Right lobe of liver (tissue), 6 donors: ENCODE results near the gene IL17B. TPM values are rescaled to one million over a fixed set of nuclear protein-coding genes. Genes with fewer than 3 reads are reported as not detected.

Experiments used
- ATAC-seq, 4 donors: fragments of 200-7000 bp; cut with Tn5 transposase; one replicate each; pipeline ENCODE4 v1.9.1; 2020; ENCODE audit warnings: mild to moderate bottlenecking in 4 of 4, moderate library complexity in 4 of 4
- DNase-seq, 3 donors: peaks; one replicate each; pipeline ENCODE4 v3.0.0-alpha.2; 2020
- H3K27ac ChIP-seq, 3 donors: fragments of 200-600 bp; one replicate each; pipeline ENCODE4 v1.8.0; 2022
- H3K27me3 ChIP-seq, 2 donors: fragments of 200-600 bp; one replicate each; pipeline ENCODE4 v1.8.0; 2022
- H3K36me3 ChIP-seq, 4 donors: fragments of 200-600 bp; sonication (generic) in 1 of 4; one replicate each; pipeline versions ENCODE4 v1.5.1 to v1.8.0; 2017 to 2022; ENCODE audit warnings: control low read depth in 1 of 4
- H3K4me1 ChIP-seq, 4 donors: fragments of 200-600 bp; sonication (generic) in 1 of 4; one replicate each; pipeline versions ENCODE4 v1.5.1 to v1.8.0; 2017 to 2022; ENCODE audit warnings: control low read depth in 1 of 4
- H3K4me3 ChIP-seq, 3 donors: fragments of 200-600 bp; one replicate each; pipeline ENCODE4 v1.8.0; 2022
- H3K9me3 ChIP-seq, 4 donors: fragments of 200-600 bp; sonication (generic) in 1 of 4; one replicate each; pipeline versions ENCODE4 v1.5.1 to v1.8.0; 2017 to 2022; ENCODE audit warnings: control low read depth in 1 of 4
- CTCF ChIP-seq, 4 donors: fragments of 200-600 bp in 3 of 4; fragments of 450-650 bp in 1 of 4; IDR thresholded peaks; one replicate each; pipeline versions ENCODE4 v1.5.1 to v1.8.0; 2016 to 2022; ENCODE audit warnings: antibody characterized with exemption in 4 of 4, mild to moderate bottlenecking in 2 of 4
- POLR2A ChIP-seq: fragments of 450-650 bp; IDR thresholded peaks from one replicate; pipeline ENCODE4 v1.6.1; 2017; ENCODE audit warnings: antibody characterized with exemption, mild to moderate bottlenecking
- WGBS: methylation state at CpG from one replicate; pipeline ENCODE4 v1.1.6; 2018; ENCODE audit warnings: low coverage, low lambda C conversion rate; ENCODE audit not compliant: insufficient coverage; ENCODE audit errors: missing lambda C conversion rate; 5-methylcytosine and 5-hydroxymethylcytosine counted together
- intact Hi-C, 2 donors: fragments of 100-400 bp; cut with DNase I; formaldehyde crosslinking; loops; one replicate each; pipeline versions ENCODE4 v1.11.2 to v1.14.1; 2022
- microRNA counts: library from miRNA; unstranded; fragments of <30 nt; microRNA quantifications from one replicate; lab custom pipeline; 2016
- total RNA-seq, 6 experiments: library from RNA; depleted of rRNA in 2 of 6; stranded (reverse); fragments of >200 nt in 2 of 6; fragmentation: NEBNext Ultra II Directional in 3 of 6; extraction: Animal tissue kit (Norgen Biotek cat#: 25700) in 3 of 6; gene quantifications; one replicate each; pipeline versions ENCODE4 v1.1.0 to v1.2.4, GENCODE V29; 2016 to 2023
- donor health status: DM: no; HTN: yes; CAD: no.
- donor health status: DM: no; HTN: no; CAD: no.
- donor health status: DM: no; HTN: no; CAD: no.
- donor health status: DM: no; HTN: yes; CAD: no.
- donor health status: DM: no; HTN: yes; CAD: no.

The IL17B gene
- total RNA-seq, 6 experiments from 2014 or later, result not detected

DNA sequence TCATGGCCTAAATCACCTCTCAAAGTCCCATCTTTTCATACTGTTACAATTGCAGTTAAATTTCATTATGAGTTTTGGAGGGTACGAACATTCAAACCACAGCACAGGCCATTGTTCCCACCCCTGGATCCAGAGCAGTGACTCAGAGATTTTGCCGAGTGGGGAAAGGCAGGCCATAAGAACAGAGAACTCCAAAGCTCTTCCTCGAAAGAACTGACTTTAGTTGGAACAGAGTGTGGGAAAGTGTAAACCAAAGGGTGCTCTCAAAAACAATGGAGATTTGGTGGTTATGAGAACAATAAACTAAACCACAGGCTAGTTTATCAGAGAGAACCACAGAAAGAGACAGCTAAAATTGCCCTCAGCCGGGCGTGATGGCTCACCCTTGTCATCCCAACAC, 53.2 kb downstream of the IL17B start:
- H3K9me3 ChIP-seq, result no peaks in the 10 kb centered on the region
- H3K27ac ChIP-seq, result no peak overlapping the region
- intact Hi-C loops, result no loop called here
- no peak overlapping the region for H3K4me3 ChIP-seq
- DNase-seq (no peak), ATAC-seq (no peak)
- no peaks in the 10 kb centered on the region for H3K27me3 ChIP-seq
- TF ChIP-seq POLR2A (no peak), CTCF (IDR thresholded peaks at IDR 0.05) (no peak)
- WGBS, result 85% methylated on average over 3 of the region's 5 CpGs
- no peaks in the 10 kb centered on the region for H3K36me3 ChIP-seq
- H3K4me1 ChIP-seq, result peaks cover 0 to 11% (median 0%) of the 10 kb centered on the region in 4 donors

GRCh38 chr5:149325166-149325735, 53.8 kb downstream of the IL17B start:
- TF ChIP-seq POLR2A (no peak), CTCF (IDR thresholded peaks at IDR 0.05) (no peak)
- H3K36me3 ChIP-seq, result no peaks in the 10 kb centered on the region
- ATAC-seq (no peak), DNase-seq (no peak)
- H3K9me3 ChIP-seq, result no peaks in the 10 kb centered on the region
- peaks cover 0 to 18% (median 3%) of the 10 kb centered on the region in 4 donors for H3K4me1 ChIP-seq
- intact Hi-C loops, result no loop called here
- H3K27me3 ChIP-seq, result no peaks in the 10 kb centered on the region
- no peak overlapping the region for H3K4me3 ChIP-seq
- no peak overlapping the region for H3K27ac ChIP-seq

DNA sequence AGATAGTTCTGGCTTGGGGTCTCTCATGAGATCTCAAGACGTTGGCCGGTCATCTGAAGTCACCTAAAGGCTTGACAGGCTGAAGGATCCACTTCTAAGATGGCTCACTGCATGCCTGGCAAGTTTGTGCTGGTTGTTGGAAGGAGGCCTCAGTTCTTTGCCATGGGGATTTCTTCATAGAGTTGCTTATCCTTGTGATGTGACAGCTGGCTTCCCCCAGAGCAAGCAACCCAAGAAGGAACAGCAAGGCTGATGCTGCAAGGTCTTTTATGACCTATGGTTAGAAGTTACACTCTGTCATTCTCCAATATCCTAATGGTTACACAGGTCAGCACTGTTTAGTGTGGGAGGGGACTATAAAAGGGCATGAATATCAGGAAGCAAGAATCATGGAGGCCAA, 54.5 kb downstream of the IL17B start:
- WGBS, result 88% methylated on average over 2 of the region's 2 CpGs
- no peak overlapping the region for H3K4me3 ChIP-seq
- ATAC-seq (no peak), DNase-seq (no peak)
- no peaks in the 10 kb centered on the region for H3K9me3 ChIP-seq
- no peaks in the 10 kb centered on the region for H3K36me3 ChIP-seq
- TF ChIP-seq POLR2A, result no peak
- TF ChIP-seq CTCF (IDR thresholded peaks at IDR 0.05), result no peak
- peaks cover 0 to 18% (median 3%) of the 10 kb centered on the region in 4 donors for H3K4me1 ChIP-seq
- intact Hi-C loops, result no loop called here
- H3K27ac ChIP-seq, result no peak overlapping the region
- no peaks in the 10 kb centered on the region for H3K27me3 ChIP-seq

MicroRNAs encoded within 50 kb of the gene (microRNA counts, 767-probe panel; counts per million panel counts)
- microRNA hsa-miR-143-3p (lab: Ali Mortazavi, UCI), result 237 counts per million

Other genes starting within 250 kb of the IL17B start
- 100 to 1,000 TPM in 4 of 6 experiments, 10 to 100 TPM in 2; 85.8 to 180 (median 125) TPM for gene ABLIM3, start 237.8 kb downstream of the IL17B start, total RNA-seq
- gene AFAP1L1, start 107.4 kb downstream of the IL17B start, total RNA-seq, result 1 to 10 TPM; 3.1 to 6.6 (median 5.2) TPM
- 1 to 10 TPM; 4.2 to 6.9 (median 5.9) TPM for gene GRPEL2, start 33.8 kb downstream of the IL17B start, total RNA-seq
- gene PCYOX1L, start 21.2 kb downstream of the IL17B start, total RNA-seq, result 1 to 10 TPM in 2 of 6 experiments, under 1 TPM in 4; 0.29 to 1.2 (median 0.62) TPM
- gene CSNK1A1, start 172.1 kb upstream of the IL17B start, total RNA-seq, result 10 to 100 TPM; 79.7 to 87.1 (median 83.8) TPM
- 1 to 10 TPM; 1.6 to 7.3 (median 2.1) TPM for gene ARHGEF37, start 202.2 kb upstream of the IL17B start, total RNA-seq